ENCODE results near the gene CNTD1. TPM values are rescaled to one million over a fixed set of nuclear protein-coding genes. Genes with fewer than 3 reads are reported as not detected.
"Not testable (repeated sequence)": the region's sequence is repeated elsewhere in the genome, so short reads cannot be mapped to it uniquely, and the experiment has no call there.

The CNTD1 gene
- total and polyA plus RNA-seq, 2 donors (not counting 1 experiment from before 2014, with no cell fraction given): 0.14 to 0.66 TPM

- TF ChIP-seq, protein P1, sequence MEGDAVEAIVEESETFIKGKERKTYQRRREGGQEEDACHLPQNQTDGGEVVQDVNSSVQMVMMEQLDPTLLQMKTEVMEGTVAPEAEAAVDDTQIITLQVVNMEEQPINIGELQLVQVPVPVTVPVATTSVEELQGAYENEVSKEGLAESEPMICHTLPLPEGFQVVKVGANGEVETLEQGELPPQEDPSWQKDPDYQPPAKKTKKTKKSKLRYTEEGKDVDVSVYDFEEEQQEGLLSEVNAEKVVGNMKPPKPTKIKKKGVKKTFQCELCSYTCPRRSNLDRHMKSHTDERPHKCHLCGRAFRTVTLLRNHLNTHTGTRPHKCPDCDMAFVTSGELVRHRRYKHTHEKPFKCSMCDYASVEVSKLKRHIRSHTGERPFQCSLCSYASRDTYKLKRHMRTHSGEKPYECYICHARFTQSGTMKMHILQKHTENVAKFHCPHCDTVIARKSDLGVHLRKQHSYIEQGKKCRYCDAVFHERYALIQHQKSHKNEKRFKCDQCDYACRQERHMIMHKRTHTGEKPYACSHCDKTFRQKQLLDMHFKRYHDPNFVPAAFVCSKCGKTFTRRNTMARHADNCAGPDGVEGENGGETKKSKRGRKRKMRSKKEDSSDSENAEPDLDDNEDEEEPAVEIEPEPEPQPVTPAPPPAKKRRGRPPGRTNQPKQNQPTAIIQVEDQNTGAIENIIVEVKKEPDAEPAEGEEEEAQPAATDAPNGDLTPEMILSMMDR (conservative IDR thresholded peaks at IDR 0.05 in 1 of 2, IDR thresholded peaks at IDR 0.05 in 1 of 2; ENCODE audit: low read depth in 1 of 2, low read length in 2 of 2): no peak
- no peak for TF ChIP-seq EZH2 (IDR thresholded peaks at IDR 0.05; ENCODE audit: low read length, missing control alignments)
- Histone ChIP-seq H3K27me3 (ENCODE audit: control insufficient read depth, insufficient read depth, low read length) (peaks cover 6% of the 10 kb centered on the region), H3K36me3 (ENCODE audit: control insufficient read depth, insufficient read depth, low read length) (no peaks in the 10 kb centered on the region), H4K20me1 (ENCODE audit: control insufficient read depth, extremely low read depth, insufficient read depth, low read length) (no peaks in the 10 kb centered on the region), H3K4me2 (ENCODE audit: extremely low read depth, insufficient read depth, low read length) (no peak overlapping the region), H3K4me3 (replicated peaks in 1 of 4; ENCODE audit: control extremely low read depth in 1 of 4, insufficient read depth in 1 of 4, low read depth in 3 of 4, low read length in 4 of 4) (no peak overlapping the region), H2AFZ (ENCODE audit: low read length) (peak overlapping the region; percentile 4), H3K9me3 (ENCODE audit: control insufficient read depth, insufficient read depth, low read depth, low read length) (no peaks in the 10 kb centered on the region), H3K27ac (ENCODE audit: insufficient read depth, low read length) (no peak overlapping the region), H3K4me1 (ENCODE audit: control insufficient read depth, extremely low read depth, insufficient read depth, low read length) (peaks cover 2% of the 10 kb centered on the region), H3K79me2 (ENCODE audit: control insufficient read depth, insufficient read depth, low read length) (no peaks in the 10 kb centered on the region), H3K9ac (ENCODE audit: insufficient read depth, low read length) (no peak overlapping the region)
- no peak for DNase-seq (ENCODE audit: low read depth in 2 of 2)
These were observed 55.5 kb downstream of the CNTD1 start for GRCh38 chr17:42853968-42854790.

DNA sequence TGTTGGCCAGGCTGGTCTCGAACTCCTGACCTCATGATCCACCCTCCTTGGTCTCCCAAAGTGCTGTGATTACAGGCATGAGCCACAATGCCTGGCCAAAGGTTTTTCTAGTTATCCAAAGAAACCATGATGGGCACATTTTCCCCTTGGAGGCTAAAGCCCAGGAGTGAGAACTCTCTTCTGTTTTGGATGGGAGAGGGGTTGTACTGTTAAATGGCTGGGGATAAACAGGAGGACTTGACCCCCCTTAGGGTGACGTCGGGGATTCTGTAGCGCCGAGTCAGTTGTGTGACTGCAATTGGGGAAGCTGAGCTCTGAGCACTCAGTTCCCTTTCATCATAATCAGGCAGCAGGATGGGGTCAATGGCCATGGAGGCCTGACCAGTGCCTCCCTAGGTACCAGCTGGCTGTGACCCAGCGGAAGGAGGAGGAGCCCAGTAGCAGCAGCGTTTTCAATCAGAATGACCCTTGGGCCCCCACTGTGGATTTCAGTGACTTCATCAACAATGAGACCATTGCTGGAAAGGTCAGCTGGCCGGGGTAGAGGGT lies 56.5 kb downstream of the CNTD1 start:
- Histone ChIP-seq H3K9me3 (ENCODE audit: control insufficient read depth, insufficient read depth, low read depth, low read length) (no peaks in the 10 kb centered on the region), H3K4me2 (ENCODE audit: extremely low read depth, insufficient read depth, low read length) (no peak overlapping the region), H2AFZ (ENCODE audit: low read length) (no peak overlapping the region), H3K36me3 (ENCODE audit: control insufficient read depth, insufficient read depth, low read length) (no peaks in the 10 kb centered on the region), H3K4me1 (ENCODE audit: control insufficient read depth, extremely low read depth, insufficient read depth, low read length) (no peaks in the 10 kb centered on the region), H4K20me1 (ENCODE audit: control insufficient read depth, extremely low read depth, insufficient read depth, low read length) (no peaks in the 10 kb centered on the region), H3K27ac (ENCODE audit: insufficient read depth, low read length) (no peak overlapping the region), H3K79me2 (ENCODE audit: control insufficient read depth, insufficient read depth, low read length) (no peaks in the 10 kb centered on the region), H3K9ac (ENCODE audit: insufficient read depth, low read length) (no peak overlapping the region), H3K4me3 (replicated peaks in 1 of 4; ENCODE audit: control extremely low read depth in 1 of 4, insufficient read depth in 1 of 4, low read depth in 3 of 4, low read length in 4 of 4) (no peak overlapping the region), H3K27me3 (ENCODE audit: control insufficient read depth, insufficient read depth, low read length) (peaks cover 6% of the 10 kb centered on the region)
- TF ChIP-seq, protein P1 (conservative IDR thresholded peaks at IDR 0.05 in 1 of 2, IDR thresholded peaks at IDR 0.05 in 1 of 2; ENCODE audit: low read depth in 1 of 2, low read length in 2 of 2): no peak
- TF ChIP-seq EZH2 (IDR thresholded peaks at IDR 0.05; ENCODE audit: low read length, missing control alignments): no peak
- no peak for DNase-seq (ENCODE audit: low read depth in 2 of 2)

GRCh38 chr17:42856093-42856492 lies 57.4 kb downstream of the CNTD1 start:
- H3K4me1 ChIP-seq (ENCODE audit: control insufficient read depth, extremely low read depth, insufficient read depth, low read length); H3K4me3 ChIP-seq (replicated peaks in 1 of 4; ENCODE audit: control extremely low read depth in 1 of 4, insufficient read depth in 1 of 4, low read depth in 3 of 4, low read length in 4 of 4); H3K36me3 ChIP-seq (ENCODE audit: control insufficient read depth, insufficient read depth, low read length); H3K27me3 ChIP-seq (ENCODE audit: control insufficient read depth, insufficient read depth, low read length); H3K27ac ChIP-seq (ENCODE audit: insufficient read depth, low read length); H3K4me2 ChIP-seq (ENCODE audit: extremely low read depth, insufficient read depth, low read length); H3K9ac ChIP-seq (ENCODE audit: insufficient read depth, low read length); H3K79me2 ChIP-seq (ENCODE audit: control insufficient read depth, insufficient read depth, low read length); H2AFZ ChIP-seq (ENCODE audit: low read length); H3K9me3 ChIP-seq (ENCODE audit: control insufficient read depth, insufficient read depth, low read depth, low read length); H4K20me1 ChIP-seq (ENCODE audit: control insufficient read depth, extremely low read depth, insufficient read depth, low read length); DNase-seq (ENCODE audit: low read depth in 2 of 2): not testable (repeated sequence)

- H2AFZ ChIP-seq (ENCODE audit: low read length); H3K27ac ChIP-seq (ENCODE audit: insufficient read depth, low read length); H3K79me2 ChIP-seq (ENCODE audit: control insufficient read depth, insufficient read depth, low read length); H3K27me3 ChIP-seq (ENCODE audit: control insufficient read depth, insufficient read depth, low read length); H3K36me3 ChIP-seq (ENCODE audit: control insufficient read depth, insufficient read depth, low read length); H3K4me1 ChIP-seq (ENCODE audit: control insufficient read depth, extremely low read depth, insufficient read depth, low read length); H3K4me3 ChIP-seq (replicated peaks in 1 of 4; ENCODE audit: control extremely low read depth in 1 of 4, insufficient read depth in 1 of 4, low read depth in 3 of 4, low read length in 4 of 4); DNase-seq (ENCODE audit: low read depth in 2 of 2); H3K9me3 ChIP-seq (ENCODE audit: control insufficient read depth, insufficient read depth, low read depth, low read length); H4K20me1 ChIP-seq (ENCODE audit: control insufficient read depth, extremely low read depth, insufficient read depth, low read length); H3K4me2 ChIP-seq (ENCODE audit: extremely low read depth, insufficient read depth, low read length); H3K9ac ChIP-seq (ENCODE audit: insufficient read depth, low read length): not testable (repeated sequence)
These were observed 57.9 kb downstream of the CNTD1 start for GRCh38 chr17:42856516-42856915.

Data from fibroblast of lung (primary cell).